Astrocyte (in vitro differentiated cells and primary cell): ENCODE measurements around the gene LCT. TPM values are rescaled to one million over a fixed set of nuclear protein-coding genes. Genes with fewer than 3 reads are reported as not detected.

Experiments used
- DNase-seq: peaks from one replicate; pipeline ENCODE4 v3.0.0-alpha.2; 2010; ENCODE audit warnings: low read depth
- FAIRE-seq: peaks from 2 replicates; lab custom pipeline; 2011; peaks lifted over from hg19 to GRCh38; lab: Jason Lieb, UNC
- H2AFZ ChIP-seq: 2 replicates; pipeline ENCODE4 v1.6.0; 2012; ENCODE audit warnings: low read depth, low read length, inconsistent platforms
- H3K27ac ChIP-seq: 2 replicates; pipeline ENCODE4 v1.5.1; 2011; ENCODE audit warnings: low read depth, low read length, inconsistent platforms
- H3K27me3 ChIP-seq: 2 replicates; pipeline ENCODE4 v1.6.0; 2011; ENCODE audit warnings: low read length, inconsistent platforms; ENCODE audit not compliant: insufficient read depth
- H3K36me3 ChIP-seq: 2 replicates; pipeline ENCODE4 v1.5.1; 2011; ENCODE audit warnings: low read length, inconsistent platforms; ENCODE audit not compliant: insufficient read depth
- H3K4me1 ChIP-seq: 2 replicates; pipeline ENCODE4 v1.5.1; 2011; ENCODE audit warnings: low read length, inconsistent platforms; ENCODE audit not compliant: insufficient read depth
- H3K4me2 ChIP-seq: 2 replicates; pipeline ENCODE4 v1.6.0; 2012; ENCODE audit warnings: low read length, inconsistent platforms
- H3K4me3 ChIP-seq: 2 replicates; pipeline ENCODE4 v1.5.1; 2011; ENCODE audit warnings: low read depth, mild to moderate bottlenecking, low read length, inconsistent platforms; ENCODE audit not compliant: insufficient read depth
- H3K79me2 ChIP-seq: 2 replicates; pipeline ENCODE4 v1.6.0; 2012; ENCODE audit warnings: mild to moderate bottlenecking, low read length, inconsistent platforms; ENCODE audit not compliant: insufficient read depth
- H3K9ac ChIP-seq: 2 replicates; pipeline ENCODE4 v1.6.0; 2012; ENCODE audit warnings: mild to moderate bottlenecking, low read length, inconsistent platforms
- H3K9me3 ChIP-seq: 2 replicates; pipeline ENCODE4 v1.5.1; 2012; ENCODE audit warnings: low read depth, mild to moderate bottlenecking, low read length, inconsistent platforms; ENCODE audit not compliant: insufficient read depth
- H4K20me1 ChIP-seq: 2 replicates; pipeline ENCODE4 v1.6.0; 2012; ENCODE audit warnings: low read length, inconsistent platforms; ENCODE audit not compliant: insufficient read depth
- H3K27ac Mint-ChIP-seq: one replicate; pipeline ENCODE4 v1.8.0; 2021; ENCODE audit warnings: mild to moderate bottlenecking, mixed read lengths; ENCODE audit not compliant: unreplicated experiment
- H3K27me3 Mint-ChIP-seq: one replicate; pipeline ENCODE4 v1.8.0; 2021; ENCODE audit warnings: low read depth, mixed read lengths; ENCODE audit not compliant: unreplicated experiment
- H3K36me3 Mint-ChIP-seq: one replicate; pipeline ENCODE4 v1.8.0; 2021; ENCODE audit warnings: low read depth, mixed read lengths; ENCODE audit not compliant: unreplicated experiment
- H3K4me1 Mint-ChIP-seq: one replicate; pipeline ENCODE4 v1.8.0; 2021; ENCODE audit warnings: low read depth, mixed read lengths; ENCODE audit not compliant: unreplicated experiment
- H3K4me3 Mint-ChIP-seq: one replicate; pipeline ENCODE4 v1.8.0; 2021; ENCODE audit warnings: mild to moderate bottlenecking, moderate library complexity, mixed read lengths; ENCODE audit not compliant: unreplicated experiment
- H3K9me3 Mint-ChIP-seq: one replicate; pipeline ENCODE4 v1.8.0; 2021; ENCODE audit warnings: mild to moderate bottlenecking, mixed read lengths; ENCODE audit not compliant: unreplicated experiment
- CTCF ChIP-seq: IDR thresholded peaks from 2 replicates; pipeline ENCODE4 v1.5.1; 2011; ENCODE audit warnings: low read depth, mild to moderate bottlenecking, inconsistent platforms, low read length, moderate library complexity; ENCODE audit not compliant: insufficient read depth
- EZH2 ChIP-seq: IDR thresholded peaks from 2 replicates; pipeline ENCODE4 v1.6.1; 2012; ENCODE audit warnings: mild to moderate bottlenecking, low read length, inconsistent platforms; ENCODE audit not compliant: insufficient read depth
- total RNA-seq: library from RNA; stranded (reverse); gene quantifications from 2 replicates; pipeline ENCODE4 v1.2.1, GENCODE V29; 2021

Gene LCT
- total RNA-seq, 1 donor from 2014 or later: not detected

- no peaks in the 10 kb centered on the region for H3K27me3 ChIP-seq
- H3K79me2 ChIP-seq: peaks cover 7% of the 10 kb centered on the region
- peak overlapping the region; percentile 88 for H3K4me2 ChIP-seq
- H3K4me3 Mint-ChIP-seq: no peak overlapping the region
- H3K36me3 ChIP-seq: no peaks in the 10 kb centered on the region
- H3K27ac Mint-ChIP-seq: no peak overlapping the region
- H2AFZ ChIP-seq: peak overlapping the region; percentile 74
- H3K4me1 ChIP-seq: peaks cover 38% of the 10 kb centered on the region
- TF ChIP-seq EZH2 (no peak), CTCF (peak; percentile 41)
- no peak overlapping the region for H3K4me3 ChIP-seq
- peaks cover 18% of the 10 kb centered on the region for H3K9me3 Mint-ChIP-seq
- H4K20me1 ChIP-seq: no peaks in the 10 kb centered on the region
- H3K27ac ChIP-seq: peak overlapping the region; percentile 84
- DNase-seq (peak; percentile 42), FAIRE-seq (no peak)
- peaks cover 9% of the 10 kb centered on the region for H3K36me3 Mint-ChIP-seq
- no peaks in the 10 kb centered on the region for H3K27me3 Mint-ChIP-seq
- H3K9me3 ChIP-seq: peaks cover 2% of the 10 kb centered on the region
- peak overlapping the region; percentile 72 for H3K9ac ChIP-seq
- H3K4me1 Mint-ChIP-seq: peaks cover 12% of the 10 kb centered on the region
Measured at GRCh38 chr2:135818937-135819610, 17.9 kb downstream of the LCT start.

- no peaks in the 10 kb centered on the region for H3K36me3 ChIP-seq
- no peak for TF ChIP-seq CTCF
- TF ChIP-seq EZH2: no peak
- Mint-ChIP-seq H3K4me3 (no peak overlapping the region), H3K4me1 (peaks cover 12% of the 10 kb centered on the region), H3K36me3 (peaks cover 2% of the 10 kb centered on the region), H3K27ac (no peak overlapping the region), H3K9me3 (peaks cover 11% of the 10 kb centered on the region), H3K27me3 (no peaks in the 10 kb centered on the region)
- H3K27me3 ChIP-seq: no peaks in the 10 kb centered on the region
- no peaks in the 10 kb centered on the region for H4K20me1 ChIP-seq
- DNase-seq (peak; percentile 34), FAIRE-seq (no peak)
- H3K9me3 ChIP-seq: peaks cover 2% of the 10 kb centered on the region
- H2AFZ ChIP-seq: peak overlapping the region; percentile 46
- no peak overlapping the region for H3K4me3 ChIP-seq
- peaks cover 38% of the 10 kb centered on the region for H3K4me1 ChIP-seq
- H3K9ac ChIP-seq: no peak overlapping the region
- H3K4me2 ChIP-seq: peak overlapping the region; percentile 35
- no peak overlapping the region for H3K27ac ChIP-seq
- H3K79me2 ChIP-seq: peaks cover 7% of the 10 kb centered on the region
Measured at GRCh38 chr2:135817951-135818350, 19.0 kb downstream of the LCT start.

GRCh38 chr2:135817466-135817865 is 19.5 kb downstream of the LCT start:
- peaks cover 7% of the 10 kb centered on the region for H3K9me3 Mint-ChIP-seq
- Histone ChIP-seq H3K27me3 (no peaks in the 10 kb centered on the region), H3K4me2 (peak overlapping the region; percentile 35), H4K20me1 (no peaks in the 10 kb centered on the region), H3K4me1 (peaks cover 38% of the 10 kb centered on the region), H2AFZ (peak overlapping the region; percentile 46), H3K9me3 (no peaks in the 10 kb centered on the region), H3K79me2 (peaks cover 7% of the 10 kb centered on the region), H3K36me3 (no peaks in the 10 kb centered on the region), H3K4me3 (no peak overlapping the region), H3K27ac (no peak overlapping the region), H3K9ac (no peak overlapping the region)
- H3K36me3 Mint-ChIP-seq: peaks cover 2% of the 10 kb centered on the region
- no peak for TF ChIP-seq EZH2
- TF ChIP-seq CTCF: no peak
- H3K4me3 Mint-ChIP-seq: no peak overlapping the region
- H3K27me3 Mint-ChIP-seq: no peaks in the 10 kb centered on the region
- H3K4me1 Mint-ChIP-seq: peaks cover 12% of the 10 kb centered on the region
- DNase-seq (no peak), FAIRE-seq (no peak)
- no peak overlapping the region for H3K27ac Mint-ChIP-seq
